Measurements from ENCODE around the gene CC2D2B.
A peak's percentile ranks its signal among the peaks of the same experiment; 100 is the strongest.
"Not testable (repeated sequence)": the region's sequence is repeated elsewhere in the genome, so short reads cannot be mapped to it uniquely, and the experiment has no call there.

Gene CC2D2B

GRCh38 chr10:96038476-96039387 is 131.0 kb downstream of the CC2D2B start:
- H3K27ac ChIP-seq (ENCODE audit: low read depth, low read length), result no peak overlapping the region
- peaks cover 5% of the 10 kb centered on the region for H3K4me1 ChIP-seq (ENCODE audit: insufficient read depth, low read length)
- no peaks in the 10 kb centered on the region for H3K36me3 ChIP-seq (ENCODE audit: insufficient read depth, low read length)
- H3K9ac ChIP-seq (ENCODE audit: low read length), result no peak overlapping the region
- no peaks in the 10 kb centered on the region for H3K9me3 ChIP-seq (ENCODE audit: low read length)
- no peak overlapping the region for H3K4me3 ChIP-seq (ENCODE audit: low read depth in 1 of 2, low read length in 2 of 2)
- H3K27me3 ChIP-seq (ENCODE audit: control insufficient read depth in 1 of 2, insufficient read depth in 2 of 2, low read length in 2 of 2), result no peaks in the 10 kb centered on the region

- no peak overlapping the region for H3K4me3 ChIP-seq (ENCODE audit: low read depth in 1 of 2, low read length in 2 of 2)
- no peaks in the 10 kb centered on the region for H3K36me3 ChIP-seq (ENCODE audit: insufficient read depth, low read length)
- no peak overlapping the region for H3K9ac ChIP-seq (ENCODE audit: low read length)
- no peaks in the 10 kb centered on the region for H3K9me3 ChIP-seq (ENCODE audit: low read length)
- H3K27me3 ChIP-seq (ENCODE audit: control insufficient read depth in 1 of 2, insufficient read depth in 2 of 2, low read length in 2 of 2), result no peaks in the 10 kb centered on the region
- H3K4me1 ChIP-seq (ENCODE audit: insufficient read depth, low read length), result peaks cover 13% of the 10 kb centered on the region
- no peak overlapping the region for H3K27ac ChIP-seq (ENCODE audit: low read depth, low read length)
These were observed 133.4 kb downstream of the CC2D2B start for GRCh38 chr10:96041146-96041545.

- H3K36me3 ChIP-seq (ENCODE audit: insufficient read depth, low read length), result no peaks in the 10 kb centered on the region
- no peaks in the 10 kb centered on the region for H3K9me3 ChIP-seq (ENCODE audit: low read length)
- H3K27ac ChIP-seq (ENCODE audit: low read depth, low read length), result peak within 1 kb of the TSS; percentile 79
- H3K4me1 ChIP-seq (ENCODE audit: insufficient read depth, low read length), result peaks cover 13% of the 10 kb centered on the region
- H3K27me3 ChIP-seq (ENCODE audit: control insufficient read depth in 1 of 2, insufficient read depth in 2 of 2, low read length in 2 of 2), result no peaks in the 10 kb centered on the region
- peak within 1 kb of the TSS; percentile 59 for H3K9ac ChIP-seq (ENCODE audit: low read length)
- peak within 1 kb of the TSS; percentile 71 to 72 for H3K4me3 ChIP-seq (ENCODE audit: low read depth in 1 of 2, low read length in 2 of 2)
These were observed 135.5 kb downstream of the CC2D2B start, which contains the start of gene CCNJ for GRCh38 chr10:96043033-96043892. Gene CCNJ (plus strand): TSS chr10:96043583. CDS start chr10:96044394, 811 bp downstream.

GRCh38 chr10:96043893-96044715 is 136.3 kb downstream of the CC2D2B start:
- Histone ChIP-seq H3K4me1 (ENCODE audit: insufficient read depth, low read length) (peaks cover 13% of the 10 kb centered on the region), H3K27me3 (ENCODE audit: control insufficient read depth in 1 of 2, insufficient read depth in 2 of 2, low read length in 2 of 2) (no peaks in the 10 kb centered on the region), H3K9ac (ENCODE audit: low read length) (peak overlapping the region; percentile 59), H3K27ac (ENCODE audit: low read depth, low read length) (peak overlapping the region; percentile 79), H3K9me3 (ENCODE audit: low read length) (no peaks in the 10 kb centered on the region), H3K36me3 (ENCODE audit: insufficient read depth, low read length) (no peaks in the 10 kb centered on the region), H3K4me3 (ENCODE audit: low read depth in 1 of 2, low read length in 2 of 2) (peak overlapping the region; percentile 71 to 72)

DNA sequence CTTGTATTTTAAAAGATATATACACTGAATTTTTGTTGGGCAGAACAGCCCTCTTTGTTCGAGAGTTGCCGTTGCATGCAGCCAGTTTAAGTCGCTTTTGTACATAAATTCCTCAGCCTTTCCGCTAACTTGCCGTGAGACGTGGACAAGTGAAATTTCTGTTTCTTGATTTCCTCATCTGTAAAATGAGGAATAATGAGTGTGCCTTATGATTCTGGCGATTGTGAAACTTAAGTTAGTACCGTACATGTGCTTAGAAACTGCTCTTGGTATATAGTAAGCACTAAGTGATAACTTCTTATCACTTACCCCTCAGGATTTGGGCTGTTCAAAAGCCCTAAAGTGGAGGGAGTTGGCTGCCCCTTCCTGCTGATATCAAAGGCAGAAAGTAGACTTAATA is 137.0 kb downstream of the CC2D2B start:
- peak overlapping the region; percentile 71 to 72 for H3K4me3 ChIP-seq (ENCODE audit: low read depth in 1 of 2, low read length in 2 of 2)
- no peaks in the 10 kb centered on the region for H3K9me3 ChIP-seq (ENCODE audit: low read length)
- H3K27ac ChIP-seq (ENCODE audit: low read depth, low read length), result no peak overlapping the region
- no peaks in the 10 kb centered on the region for H3K36me3 ChIP-seq (ENCODE audit: insufficient read depth, low read length)
- peaks cover 13% of the 10 kb centered on the region for H3K4me1 ChIP-seq (ENCODE audit: insufficient read depth, low read length)
- no peaks in the 10 kb centered on the region for H3K27me3 ChIP-seq (ENCODE audit: control insufficient read depth in 1 of 2, insufficient read depth in 2 of 2, low read length in 2 of 2)
- H3K9ac ChIP-seq (ENCODE audit: low read length), result peak overlapping the region; percentile 59

GRCh38 chr10:96046546-96046945 is 138.8 kb downstream of the CC2D2B start:
- peaks cover 13% of the 10 kb centered on the region for H3K4me1 ChIP-seq (ENCODE audit: insufficient read depth, low read length)
- no peak overlapping the region for H3K4me3 ChIP-seq (ENCODE audit: low read depth in 1 of 2, low read length in 2 of 2)
- H3K36me3 ChIP-seq (ENCODE audit: insufficient read depth, low read length), result no peaks in the 10 kb centered on the region
- no peaks in the 10 kb centered on the region for H3K27me3 ChIP-seq (ENCODE audit: control insufficient read depth in 1 of 2, insufficient read depth in 2 of 2, low read length in 2 of 2)
- H3K9me3 ChIP-seq (ENCODE audit: low read length), result no peaks in the 10 kb centered on the region
- peak overlapping the region; percentile 17 for H3K27ac ChIP-seq (ENCODE audit: low read depth, low read length)
- H3K9ac ChIP-seq (ENCODE audit: low read length), result no peak overlapping the region

DNA sequence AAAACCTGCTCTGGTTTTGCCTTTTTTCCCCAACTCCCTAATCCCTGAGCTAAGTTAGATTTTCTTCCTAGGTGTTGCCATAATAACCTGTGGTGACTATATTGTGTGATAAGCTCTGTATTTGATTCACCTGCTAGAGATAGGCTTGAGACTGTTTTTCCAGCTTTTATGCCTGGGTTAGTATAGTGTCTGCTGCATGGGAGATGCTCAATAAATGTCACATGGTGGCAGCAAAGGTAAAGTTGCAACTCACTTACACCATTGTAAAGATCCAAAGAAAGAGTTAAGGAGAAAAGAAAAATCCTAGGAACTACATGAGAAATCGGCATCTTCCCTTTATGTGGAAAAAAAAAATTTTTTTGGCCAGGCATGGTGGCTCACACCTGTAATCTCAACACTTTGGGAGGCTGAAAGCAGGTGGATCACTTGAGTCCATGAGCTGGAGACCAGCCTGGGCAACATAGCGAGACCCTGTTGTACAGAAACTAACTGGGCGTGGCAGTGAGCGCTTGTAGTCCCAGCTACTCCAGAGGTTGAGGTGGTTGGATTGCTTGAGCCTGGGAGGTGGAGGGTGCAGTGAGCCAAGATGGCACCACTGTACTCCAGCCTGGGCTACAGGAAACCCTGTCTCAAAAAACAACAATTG is 139.4 kb downstream of the CC2D2B start:
- Histone ChIP-seq H3K9me3 (ENCODE audit: low read length) (no peaks in the 10 kb centered on the region), H3K36me3 (ENCODE audit: insufficient read depth, low read length) (no peaks in the 10 kb centered on the region), H3K4me1 (ENCODE audit: insufficient read depth, low read length) (peaks cover 13% of the 10 kb centered on the region), H3K27me3 (ENCODE audit: control insufficient read depth in 1 of 2, insufficient read depth in 2 of 2, low read length in 2 of 2) (no peaks in the 10 kb centered on the region), H3K4me3 (ENCODE audit: low read depth in 1 of 2, low read length in 2 of 2) (no peak overlapping the region), H3K9ac (ENCODE audit: low read length) (no peak overlapping the region), H3K27ac (ENCODE audit: low read depth, low read length) (peak overlapping the region; percentile 17)

DNA sequence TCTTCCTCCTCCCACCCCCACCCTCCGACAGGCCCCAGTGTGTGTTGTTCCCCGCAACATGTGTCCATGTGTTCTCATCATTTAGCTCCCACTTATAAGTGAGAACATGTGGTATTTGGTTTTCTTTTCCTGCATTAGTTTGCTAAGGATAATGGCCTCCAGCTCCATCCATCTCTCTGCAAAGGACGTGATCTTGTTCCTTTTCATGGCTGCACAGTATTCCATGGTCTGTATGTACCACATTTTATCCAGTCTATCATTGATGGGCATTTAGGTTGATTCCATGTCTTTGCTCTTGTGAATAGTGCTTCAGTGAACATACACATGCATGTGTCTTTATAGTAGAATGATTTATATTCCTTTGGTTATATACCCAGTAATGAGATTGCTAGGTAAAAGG is 140.2 kb downstream of the CC2D2B start:
- H3K36me3 ChIP-seq (ENCODE audit: insufficient read depth, low read length); H3K4me3 ChIP-seq (ENCODE audit: low read depth in 1 of 2, low read length in 2 of 2): not testable (repeated sequence)

DNA sequence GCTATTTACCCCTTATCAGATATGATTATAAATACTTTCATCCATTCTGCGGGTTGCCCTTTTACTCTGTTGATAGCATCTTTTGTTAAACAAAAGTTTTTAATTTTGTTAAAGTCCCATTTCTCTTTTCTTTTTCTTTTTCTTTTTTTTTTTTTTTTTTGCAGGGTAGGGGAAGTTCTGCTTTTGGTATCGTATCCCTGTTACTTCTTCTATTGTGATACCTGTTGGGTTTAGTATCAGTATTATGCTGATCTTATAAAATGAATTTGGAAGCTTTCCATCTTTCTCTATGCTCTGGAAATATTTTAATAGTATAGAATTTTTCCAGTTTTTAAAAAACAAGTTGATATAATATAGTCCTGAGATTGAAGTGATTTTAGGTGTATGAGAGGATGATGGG is 141.6 kb downstream of the CC2D2B start:
- Histone ChIP-seq H3K9me3 (ENCODE audit: low read length) (no peaks in the 10 kb centered on the region), H3K4me3 (ENCODE audit: low read depth in 1 of 2, low read length in 2 of 2) (no peak overlapping the region), H3K4me1 (ENCODE audit: insufficient read depth, low read length) (peaks cover 9% of the 10 kb centered on the region), H3K36me3 (ENCODE audit: insufficient read depth, low read length) (no peaks in the 10 kb centered on the region), H3K27ac (ENCODE audit: low read depth, low read length) (no peak overlapping the region), H3K9ac (ENCODE audit: low read length) (no peak overlapping the region), H3K27me3 (ENCODE audit: control insufficient read depth in 1 of 2, insufficient read depth in 2 of 2, low read length in 2 of 2) (no peaks in the 10 kb centered on the region)

More for the DNA sequence above, 140.2 kb downstream of the CC2D2B start:
- not testable (repeated sequence) for H3K9ac ChIP-seq (ENCODE audit: low read length); H3K27ac ChIP-seq (ENCODE audit: low read depth, low read length); H3K27me3 ChIP-seq (ENCODE audit: control insufficient read depth in 1 of 2, insufficient read depth in 2 of 2, low read length in 2 of 2); H3K4me1 ChIP-seq (ENCODE audit: insufficient read depth, low read length); H3K9me3 ChIP-seq (ENCODE audit: low read length)

DNA sequence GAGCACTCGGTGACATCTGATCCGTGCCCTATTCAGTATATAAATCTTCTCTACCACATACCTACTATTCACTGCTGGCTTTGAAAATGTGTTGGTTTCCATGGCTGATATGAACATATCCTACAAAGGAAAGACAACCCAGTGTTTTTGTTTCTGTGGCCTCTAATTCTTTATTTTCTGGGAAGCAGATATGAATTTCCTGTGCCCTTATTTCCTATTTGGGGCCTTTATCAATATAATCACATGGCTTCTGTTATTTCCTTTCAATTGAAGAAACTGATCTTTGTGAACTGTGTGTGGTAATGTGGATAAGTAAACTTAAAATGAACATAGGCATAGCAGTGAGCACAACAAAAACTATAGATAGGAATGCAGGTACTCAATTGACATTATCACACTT is 146.2 kb downstream of the CC2D2B start:
- no peak overlapping the region for H3K4me3 ChIP-seq (ENCODE audit: low read depth in 1 of 2, low read length in 2 of 2)
- no peak overlapping the region for H3K27ac ChIP-seq (ENCODE audit: low read depth, low read length)
- H3K9ac ChIP-seq (ENCODE audit: low read length), result no peak overlapping the region
- no peaks in the 10 kb centered on the region for H3K4me1 ChIP-seq (ENCODE audit: insufficient read depth, low read length)
- H3K36me3 ChIP-seq (ENCODE audit: insufficient read depth, low read length), result peaks cover 20% of the 10 kb centered on the region
- no peaks in the 10 kb centered on the region for H3K27me3 ChIP-seq (ENCODE audit: control insufficient read depth in 1 of 2, insufficient read depth in 2 of 2, low read length in 2 of 2)
- no peaks in the 10 kb centered on the region for H3K9me3 ChIP-seq (ENCODE audit: low read length)
